ENCODE results near the gene RNF225. TPM values are rescaled to one million over a fixed set of nuclear protein-coding genes. Genes with fewer than 3 reads are reported as not detected.

The RNF225 gene
- total and polyA plus RNA-seq, 9 of the 15 experiments (the other 6 are each of a cell fraction or from before 2014, with no cell fraction given): 0.33 TPM; not detected in 8

DNA sequence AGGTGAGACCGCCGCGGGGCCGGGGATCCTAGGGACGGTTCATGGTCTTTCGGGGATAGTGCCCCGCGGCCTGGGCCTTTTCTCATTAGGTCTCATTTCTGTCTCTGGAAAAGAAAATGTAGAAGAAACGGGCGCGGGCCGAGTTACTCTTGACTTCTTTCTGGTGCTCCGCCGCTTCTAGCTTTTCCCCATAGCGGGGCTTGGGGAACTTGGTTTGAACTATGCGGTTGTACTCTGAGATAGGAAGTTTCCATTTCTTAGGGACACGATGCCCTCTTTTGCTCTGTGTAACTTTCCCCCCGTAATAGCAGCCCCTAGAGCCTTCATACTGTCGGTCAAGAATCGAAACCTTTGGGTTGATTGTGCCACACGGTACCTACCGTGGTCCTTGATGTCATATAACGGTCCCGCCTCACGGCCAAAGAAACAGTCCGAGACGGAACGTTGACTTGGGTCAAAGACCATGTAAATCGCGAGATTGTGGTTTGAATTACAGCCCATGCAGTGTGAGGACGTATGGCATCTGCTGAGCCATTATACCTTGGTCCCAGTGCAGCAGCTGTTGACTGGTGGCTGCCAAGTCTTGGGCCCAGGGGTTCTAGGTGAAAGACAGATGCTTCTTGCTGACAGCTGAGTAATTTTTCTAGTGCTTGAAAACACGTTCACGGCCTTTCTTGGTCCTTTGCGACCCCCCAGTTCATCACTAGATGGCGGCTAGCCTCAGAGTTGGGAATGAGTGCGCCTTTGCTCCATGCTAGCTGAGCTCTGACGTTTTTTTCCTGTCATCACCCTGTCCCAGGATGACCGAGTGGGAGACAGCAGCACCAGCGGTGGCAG, 7.9 kb upstream of the RNF225 start:
- H3K27ac ChIP-seq (ENCODE audit: extremely low read depth, low read depth, low read length): peak overlapping the region; percentile 93
- POLR2A ChIA-PET: interaction anchor here (0.6 to 2.0 kb wide), 13 partner anchors 10 to 193 kb away, joined by 3 to 8 read pairs (median 3); partner anchors contain the start of genes ZNF497, ZNF584 and ZSCAN22
- H3K4me2 ChIP-seq (ENCODE audit: insufficient read depth, low read length): peak overlapping the region; percentile 100
- no peak overlapping the region; the same call in 1 of the 2 replicates for H2AFZ ChIP-seq (ENCODE audit: low read depth, low read length)
- H3K9me1 ChIP-seq (ENCODE audit: control insufficient read depth, insufficient read depth, low read length): no peaks in the 10 kb centered on the region
- H4K20me1 ChIP-seq (replicated peaks; ENCODE audit: control insufficient read depth, insufficient read depth, low read length): peaks cover 13% of the 10 kb centered on the region
- peak; percentile 65 for FAIRE-seq
- ATAC-seq: peak; percentile 6
- H3K9me3 ChIP-seq (replicated peaks; ENCODE audit: control insufficient read depth, insufficient read depth, low read depth, low read length): no peaks in the 10 kb centered on the region
- WGBS (ENCODE audit: insufficient coverage, low coverage, missing lambda C conversion rate): under 1% methylated on average over 38 of the region's 39 CpGs
- peak in 1 of 4 experiments; percentile 59 for DNase-seq (ENCODE audit: extremely low read depth in 1 of 4, low spot score in 3 of 4)
- intact Hi-C loops (cut with micrococcal nuclease) (loop anchor here (5.0 kb wide), 1 partner anchor 205 kb away; the partner anchor contains the start of gene ZNF274), in situ Hi-C loops (cut with MboI) (no loop called here)
- H3K4me1 ChIP-seq (replicated peaks in 1 of 2; ENCODE audit: control insufficient read depth in 2 of 2, insufficient read depth in 2 of 2, low read length in 2 of 2): peaks cover 25 to 34% of the 10 kb centered on the region in 2 experiments
- H3K27me3 ChIP-seq (ENCODE audit: control insufficient read depth in 2 of 2, insufficient read depth in 2 of 2, low read length in 2 of 2): no peaks in the 10 kb centered on the region
- peaks cover 49% of the 10 kb centered on the region for H3K36me3 ChIP-seq (ENCODE audit: control insufficient read depth, insufficient read depth, low read length)
- CTCF ChIA-PET (ENCODE audit: low intra/inter-chr PET ratio): no interaction called here
- peak overlapping the region; percentile 92 for H3K4me3 ChIP-seq
- peak overlapping the region; percentile 98 to 99 for H3K9ac ChIP-seq (ENCODE audit: insufficient read depth in 1 of 2, low read depth in 2 of 2, low read length in 2 of 2)
- H3K79me2 ChIP-seq (ENCODE audit: control insufficient read depth, insufficient read depth, low read length): peaks cover 71% of the 10 kb centered on the region
- BruUV-seq (replicated peaks): TSS peak; percentile 69
- TF ChIP-seq HNRNPL (IDR thresholded peaks at IDR 0.05; ENCODE audit: low read depth, low read length) (0 out of 2 replicates have a peak, but pooled peaks have one; percentile 9), RAD21 (CRISPR knock-in tag; conservative IDR thresholded peaks at IDR 0.05 in 1 of 2, IDR thresholded peaks at IDR 0.05 in 1 of 2) (peak in 1 of 2 experiments; percentile 34; a peak in 1 of 4 replicates), ATF1 (CRISPR knock-in tag; IDR thresholded peaks at IDR 0.05) (no peak), ATF1 (tag; IDR thresholded peaks at IDR 0.05) (peak; percentile 80), FOXP1 (CRISPR knock-in tag; IDR thresholded peaks at IDR 0.05) (no peak), TCF3 (CRISPR knock-in tag; IDR thresholded peaks at IDR 0.05) (0 out of 2 replicates have a peak, but pooled peaks have one; percentile 3), EP400 (IDR thresholded peaks at IDR 0.05) (no peak; the same call in 1 of the 2 replicates), PHF8 (IDR thresholded peaks at IDR 0.05; ENCODE audit: borderline replicate concordance, low read length) (peak; percentile 66), SNIP1 (IDR thresholded peaks at IDR 0.05; ENCODE audit: low read depth) (no peak), SIX5 (IDR thresholded peaks at IDR 0.05; ENCODE audit: borderline replicate concordance in 1 of 2, insufficient read depth in 1 of 2, low read depth in 1 of 2, low read length in 2 of 2) (no peak), ZNF785 (CRISPR knock-in tag; IDR thresholded peaks at IDR 0.05) (no peak)
- TF ChIP-seq, protein P1, sequence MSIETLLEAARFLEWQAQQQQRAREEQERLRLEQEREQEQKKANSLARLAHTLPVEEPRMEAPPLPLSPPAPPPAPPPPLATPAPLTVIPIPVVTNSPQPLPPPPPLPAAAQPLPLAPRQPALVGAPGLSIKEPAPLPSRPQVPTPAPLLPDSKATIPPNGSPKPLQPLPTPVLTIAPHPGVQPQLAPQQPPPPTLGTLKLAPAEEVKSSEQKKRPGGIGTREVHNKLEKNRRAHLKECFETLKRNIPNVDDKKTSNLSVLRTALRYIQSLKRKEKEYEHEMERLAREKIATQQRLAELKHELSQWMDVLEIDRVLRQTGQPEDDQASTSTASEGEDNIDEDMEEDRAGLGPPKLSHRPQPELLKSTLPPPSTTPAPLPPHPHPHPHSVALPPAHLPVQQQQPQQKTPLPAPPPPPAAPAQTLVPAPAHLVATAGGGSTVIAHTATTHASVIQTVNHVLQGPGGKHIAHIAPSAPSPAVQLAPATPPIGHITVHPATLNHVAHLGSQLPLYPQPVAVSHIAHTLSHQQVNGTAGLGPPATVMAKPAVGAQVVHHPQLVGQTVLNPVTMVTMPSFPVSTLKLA (conservative IDR thresholded peaks at IDR 0.05): peak in 1 of 2 experiments; percentile 4; a peak in 2 of 4 replicates
- TF ChIP-seq, protein P2, sequence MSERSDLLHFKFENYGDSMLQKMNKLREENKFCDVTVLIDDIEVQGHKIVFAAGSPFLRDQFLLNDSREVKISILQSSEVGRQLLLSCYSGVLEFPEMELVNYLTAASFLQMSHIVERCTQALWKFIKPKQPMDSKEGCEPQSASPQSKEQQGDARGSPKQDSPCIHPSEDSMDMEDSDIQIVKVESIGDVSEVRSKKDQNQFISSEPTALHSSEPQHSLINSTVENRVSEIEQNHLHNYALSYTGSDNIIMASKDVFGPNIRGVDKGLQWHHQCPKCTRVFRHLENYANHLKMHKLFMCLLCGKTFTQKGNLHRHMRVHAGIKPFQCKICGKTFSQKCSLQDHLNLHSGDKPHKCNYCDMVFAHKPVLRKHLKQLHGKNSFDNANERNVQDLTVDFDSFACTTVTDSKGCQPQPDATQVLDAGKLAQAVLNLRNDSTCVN (CRISPR knock-in tag; IDR thresholded peaks at IDR 0.05): no peak
- TF ChIP-seq, protein P3, sequence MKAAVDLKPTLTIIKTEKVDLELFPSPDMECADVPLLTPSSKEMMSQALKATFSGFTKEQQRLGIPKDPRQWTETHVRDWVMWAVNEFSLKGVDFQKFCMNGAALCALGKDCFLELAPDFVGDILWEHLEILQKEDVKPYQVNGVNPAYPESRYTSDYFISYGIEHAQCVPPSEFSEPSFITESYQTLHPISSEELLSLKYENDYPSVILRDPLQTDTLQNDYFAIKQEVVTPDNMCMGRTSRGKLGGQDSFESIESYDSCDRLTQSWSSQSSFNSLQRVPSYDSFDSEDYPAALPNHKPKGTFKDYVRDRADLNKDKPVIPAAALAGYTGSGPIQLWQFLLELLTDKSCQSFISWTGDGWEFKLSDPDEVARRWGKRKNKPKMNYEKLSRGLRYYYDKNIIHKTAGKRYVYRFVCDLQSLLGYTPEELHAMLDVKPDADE (conservative IDR thresholded peaks at IDR 0.05; ENCODE audit: control insufficient read depth, low read depth, low read length): no peak
- TF ChIP-seq, protein P4, sequence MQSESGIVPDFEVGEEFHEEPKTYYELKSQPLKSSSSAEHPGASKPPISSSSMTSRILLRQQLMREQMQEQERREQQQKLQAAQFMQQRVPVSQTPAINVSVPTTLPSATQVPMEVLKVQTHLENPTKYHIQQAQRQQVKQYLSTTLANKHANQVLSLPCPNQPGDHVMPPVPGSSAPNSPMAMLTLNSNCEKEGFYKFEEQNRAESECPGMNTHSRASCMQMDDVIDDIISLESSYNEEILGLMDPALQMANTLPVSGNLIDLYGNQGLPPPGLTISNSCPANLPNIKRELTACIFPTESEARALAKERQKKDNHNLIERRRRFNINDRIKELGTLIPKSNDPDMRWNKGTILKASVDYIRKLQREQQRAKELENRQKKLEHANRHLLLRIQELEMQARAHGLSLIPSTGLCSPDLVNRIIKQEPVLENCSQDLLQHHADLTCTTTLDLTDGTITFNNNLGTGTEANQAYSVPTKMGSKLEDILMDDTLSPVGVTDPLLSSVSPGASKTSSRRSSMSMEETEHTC (IDR thresholded peaks at IDR 0.05): no peak
